OCI-LY1 (cell line): ENCODE data around the gene BRSK1.
A peak's percentile ranks its signal among the peaks of the same experiment; 100 is the strongest.

Experiments
- H2AFZ ChIP-seq: fragments of 200-600 bp; sonication (generic), shearing (Covaris generic); 2 replicates; pipeline ENCODE4 v1.6.0; 2014; ENCODE audit warnings: antibody characterized with exemption, mild to moderate bottlenecking, low read length
- H3F3A ChIP-seq: fragments of 200-600 bp; sonication (generic), shearing (Covaris generic); 2 replicates; pipeline ENCODE4 v1.6.0; 2014; ENCODE audit warnings: mild to moderate bottlenecking, antibody characterized with exemption, low read length, moderate library complexity; ENCODE audit not compliant: insufficient read depth
- H3K27ac ChIP-seq: fragments of 200-600 bp; sonication (generic); 2 replicates; pipeline ENCODE4 v1.5.1; 2014; ENCODE audit warnings: low read length, mixed run types, mild to moderate bottlenecking, low read depth; ENCODE audit not compliant: poor library complexity, severe bottlenecking
- H3K27me3 ChIP-seq: fragments of 200-600 bp; sonication (generic); 2 replicates; pipeline ENCODE4 v1.6.0; 2014; ENCODE audit warnings: antibody characterized with exemption, mild to moderate bottlenecking, low read length, moderate library complexity; ENCODE audit not compliant: insufficient read depth
- H3K36me3 ChIP-seq: fragments of 200-600 bp; sonication (generic); 2 replicates; pipeline ENCODE4 v1.6.1; 2014; ENCODE audit warnings: mild to moderate bottlenecking, antibody characterized with exemption, low read length, moderate library complexity, mixed read lengths; ENCODE audit not compliant: insufficient read depth
- H3K4me1 ChIP-seq: fragments of 200-600 bp; sonication (generic); 2 replicates; pipeline ENCODE4 v1.5.1; 2014; ENCODE audit warnings: mild to moderate bottlenecking, low read length, moderate library complexity; ENCODE audit not compliant: insufficient read depth, severe bottlenecking
- H3K4me2 ChIP-seq: fragments of 200-600 bp; sonication (generic), shearing (Covaris generic); 2 replicates; pipeline ENCODE4 v1.6.1; 2014; ENCODE audit warnings: low read length
- H3K4me3 ChIP-seq: fragments of 200-600 bp; sonication (generic); 2 replicates; pipeline ENCODE4 v1.5.1; 2014; ENCODE audit warnings: low read length, low read depth, mild to moderate bottlenecking, mixed read lengths; ENCODE audit not compliant: poor library complexity, severe bottlenecking
- H3K79me2 ChIP-seq: fragments of 200-600 bp; shearing (Covaris generic); 2 replicates; pipeline ENCODE4 v1.6.1; 2016; ENCODE audit warnings: mixed run types, low read length, mixed read lengths; ENCODE audit not compliant: insufficient read depth
- H3K9ac ChIP-seq: fragments of 200-600 bp; sonication (generic), shearing (Covaris generic); 2 replicates; pipeline ENCODE4 v1.6.1; 2014; ENCODE audit warnings: mild to moderate bottlenecking, low read length, mixed read lengths
- H3K9me2 ChIP-seq: fragments of 200-600 bp; sonication (generic), shearing (Covaris generic); 2 replicates; pipeline ENCODE4 v1.6.1; 2014; ENCODE audit warnings: low read depth, mild to moderate bottlenecking, low read length, mixed read lengths
- H3K9me3 ChIP-seq: fragments of 200-600 bp; shearing (Covaris generic); 2 replicates; pipeline ENCODE4 v1.6.1; 2014; ENCODE audit warnings: low read length, mixed read lengths
- H4K20me1 ChIP-seq: fragments of 200-600 bp; sonication (generic), shearing (Covaris generic); 2 replicates; pipeline ENCODE4 v1.6.0; 2016; ENCODE audit warnings: mild to moderate bottlenecking, low read length; ENCODE audit not compliant: insufficient read depth
- EZH2 ChIP-seq: fragments of 200-600 bp; sonication (generic), shearing (Covaris generic); IDR thresholded peaks from 2 replicates; pipeline ENCODE4 v1.8.0; 2017; ENCODE audit warnings: borderline replicate concordance, mixed run types, mild to moderate bottlenecking, antibody characterized with exemption, low read length, moderate library complexity, mixed read lengths
- TF ChIP-seq, protein P1 (sequence below): fragments of 200-600 bp; sonication (generic), shearing (Covaris generic); IDR thresholded peaks from 2 replicates; pipeline ENCODE4 v1.5.1; 2017; ENCODE audit warnings: mild to moderate bottlenecking, antibody characterized with exemption, low read length, moderate library complexity, mixed read lengths

BRSK1 gene

DNA sequence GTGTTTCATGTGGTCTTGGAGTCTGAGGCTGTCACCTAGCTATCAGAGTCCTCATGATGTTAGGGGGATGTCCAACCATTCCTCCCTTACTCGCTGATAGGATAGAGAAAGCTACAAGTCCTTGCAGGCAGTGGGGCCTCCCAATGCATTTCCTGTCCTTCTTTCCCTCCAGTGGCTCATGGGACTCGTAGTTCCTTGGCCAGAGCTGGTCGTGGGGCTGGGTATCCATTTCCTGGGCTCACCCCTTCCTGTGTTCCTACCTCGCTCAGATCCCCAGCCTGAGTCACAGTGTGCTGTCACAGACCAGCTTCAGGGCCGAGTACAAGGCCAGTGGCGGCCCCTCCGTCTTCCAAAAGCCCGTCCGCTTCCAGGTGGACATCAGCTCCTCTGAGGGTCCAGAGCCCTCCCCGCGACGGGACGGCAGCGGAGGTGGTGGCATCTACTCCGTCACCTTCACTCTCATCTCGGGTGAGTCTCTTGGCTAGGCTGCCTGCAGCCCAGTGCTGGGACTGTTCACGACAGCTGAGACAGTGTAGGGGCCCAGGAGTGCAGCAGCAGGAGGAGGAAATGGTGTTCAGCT, 22.3 kb downstream of the BRSK1 start:
- Histone ChIP-seq H2AFZ (no peak overlapping the region), H3K9ac (no peak overlapping the region), H3K4me1 (peaks cover 37% of the 10 kb centered on the region), H3K4me2 (no peak overlapping the region), H3K79me2 (no peaks in the 10 kb centered on the region), H3K9me2 (no peaks in the 10 kb centered on the region), H3K9me3 (no peaks in the 10 kb centered on the region), H3K36me3 (peaks cover 23% of the 10 kb centered on the region), H3F3A (no peaks in the 10 kb centered on the region), H4K20me1 (no peaks in the 10 kb centered on the region), H3K27me3 (no peaks in the 10 kb centered on the region), H3K4me3 (no peak overlapping the region), H3K27ac (no peak overlapping the region)
- no peak for TF ChIP-seq EZH2
- TF ChIP-seq, protein P1, sequence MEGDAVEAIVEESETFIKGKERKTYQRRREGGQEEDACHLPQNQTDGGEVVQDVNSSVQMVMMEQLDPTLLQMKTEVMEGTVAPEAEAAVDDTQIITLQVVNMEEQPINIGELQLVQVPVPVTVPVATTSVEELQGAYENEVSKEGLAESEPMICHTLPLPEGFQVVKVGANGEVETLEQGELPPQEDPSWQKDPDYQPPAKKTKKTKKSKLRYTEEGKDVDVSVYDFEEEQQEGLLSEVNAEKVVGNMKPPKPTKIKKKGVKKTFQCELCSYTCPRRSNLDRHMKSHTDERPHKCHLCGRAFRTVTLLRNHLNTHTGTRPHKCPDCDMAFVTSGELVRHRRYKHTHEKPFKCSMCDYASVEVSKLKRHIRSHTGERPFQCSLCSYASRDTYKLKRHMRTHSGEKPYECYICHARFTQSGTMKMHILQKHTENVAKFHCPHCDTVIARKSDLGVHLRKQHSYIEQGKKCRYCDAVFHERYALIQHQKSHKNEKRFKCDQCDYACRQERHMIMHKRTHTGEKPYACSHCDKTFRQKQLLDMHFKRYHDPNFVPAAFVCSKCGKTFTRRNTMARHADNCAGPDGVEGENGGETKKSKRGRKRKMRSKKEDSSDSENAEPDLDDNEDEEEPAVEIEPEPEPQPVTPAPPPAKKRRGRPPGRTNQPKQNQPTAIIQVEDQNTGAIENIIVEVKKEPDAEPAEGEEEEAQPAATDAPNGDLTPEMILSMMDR: no peak

DNA sequence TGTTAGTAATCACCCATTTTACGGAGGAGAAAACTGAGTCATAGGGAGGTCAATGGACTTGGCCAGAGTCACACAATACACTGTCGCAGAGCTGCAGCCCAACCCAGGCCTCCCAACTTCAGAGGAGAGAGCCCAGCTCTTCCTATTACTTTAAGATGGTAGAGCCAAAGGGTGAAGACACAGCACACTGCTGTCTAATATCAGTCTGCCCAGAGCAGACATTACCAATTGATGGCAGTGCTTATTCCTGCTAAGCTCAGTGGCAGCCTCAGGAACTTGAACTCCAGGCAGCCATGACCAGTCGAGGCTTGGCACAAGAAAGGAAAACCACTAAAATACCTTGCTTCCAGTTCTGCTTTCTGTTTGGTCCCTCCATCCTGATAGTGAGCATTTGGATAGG, 22.9 kb downstream of the BRSK1 start:
- H3F3A ChIP-seq: no peaks in the 10 kb centered on the region
- no peak for TF ChIP-seq EZH2
- TF ChIP-seq, protein P1: no peak
- H3K79me2 ChIP-seq: no peaks in the 10 kb centered on the region
- no peaks in the 10 kb centered on the region for H3K9me3 ChIP-seq
- no peak overlapping the region for H2AFZ ChIP-seq
- no peak overlapping the region for H3K4me3 ChIP-seq
- H3K9me2 ChIP-seq: no peaks in the 10 kb centered on the region
- H3K36me3 ChIP-seq: peaks cover 23% of the 10 kb centered on the region
- no peak overlapping the region for H3K9ac ChIP-seq
- no peaks in the 10 kb centered on the region for H4K20me1 ChIP-seq
- no peaks in the 10 kb centered on the region for H3K27me3 ChIP-seq
- no peak overlapping the region for H3K4me2 ChIP-seq
- no peak overlapping the region for H3K27ac ChIP-seq
- H3K4me1 ChIP-seq: peaks cover 32% of the 10 kb centered on the region

DNA sequence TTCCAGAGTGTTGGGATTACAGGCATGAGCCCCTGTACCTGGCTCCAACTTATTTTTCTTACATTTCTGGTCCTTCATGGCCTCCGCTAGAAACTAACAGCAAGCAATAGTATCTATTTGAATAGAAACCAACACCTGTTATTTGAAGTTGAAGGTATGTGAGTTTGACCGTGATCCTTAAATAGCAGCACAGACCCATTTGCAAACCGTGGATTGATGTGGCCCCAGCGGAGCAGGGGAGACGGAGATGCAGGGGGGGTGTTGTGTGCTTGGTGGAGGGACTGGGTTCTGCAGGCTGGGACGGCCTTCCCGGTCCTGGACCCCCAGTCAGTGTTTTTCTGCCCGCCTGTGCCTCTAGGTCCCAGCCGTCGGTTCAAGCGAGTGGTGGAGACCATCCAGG, 24.5 kb downstream of the BRSK1 start:
- H3K9ac ChIP-seq: no peak overlapping the region
- H4K20me1 ChIP-seq: no peaks in the 10 kb centered on the region
- H2AFZ ChIP-seq: no peak overlapping the region
- no peaks in the 10 kb centered on the region for H3K27me3 ChIP-seq
- no peaks in the 10 kb centered on the region for H3F3A ChIP-seq
- TF ChIP-seq EZH2: no peak
- TF ChIP-seq, protein P1: no peak
- H3K36me3 ChIP-seq: peaks cover 23% of the 10 kb centered on the region
- H3K27ac ChIP-seq: peak overlapping the region; percentile 48
- no peak overlapping the region for H3K4me3 ChIP-seq
- peaks cover 23% of the 10 kb centered on the region for H3K4me1 ChIP-seq
- no peaks in the 10 kb centered on the region for H3K9me3 ChIP-seq
- no peaks in the 10 kb centered on the region for H3K9me2 ChIP-seq
- peak overlapping the region; percentile 29; the same call in 1 of the 2 replicates for H3K4me2 ChIP-seq
- no peaks in the 10 kb centered on the region for H3K79me2 ChIP-seq
